Fibroblast of lung (primary cell): Measurements from ENCODE around the gene PHF20. TPM values are rescaled to one million over a fixed set of nuclear protein-coding genes. Genes with fewer than 3 reads are reported as not detected.
A peak's percentile ranks its signal among the peaks of the same experiment; 100 is the strongest.

Source experiments
- DNase-seq, 2 donors: peaks; one replicate each; pipeline versions ENCODE4 v3.0.0 to v3.0.0-alpha.2; 2010; ENCODE audit warnings: low read depth in 2 of 2
- H2AFZ ChIP-seq: 2 replicates; pipeline ENCODE4 v1.5.1; 2012; ENCODE audit warnings: low read length, control low read depth, inconsistent platforms
- H3K27ac ChIP-seq: 2 replicates; pipeline ENCODE4 v1.5.1; 2011; ENCODE audit warnings: low read length, control low read depth; ENCODE audit not compliant: insufficient read depth
- H3K27me3 ChIP-seq: 2 replicates; pipeline ENCODE4 v1.5.1; 2011; ENCODE audit warnings: mild to moderate bottlenecking, low read length; ENCODE audit not compliant: control insufficient read depth, insufficient read depth
- H3K36me3 ChIP-seq: 2 replicates; pipeline ENCODE4 v1.5.1; 2011; ENCODE audit warnings: low read length; ENCODE audit not compliant: control insufficient read depth, insufficient read depth
- H3K4me1 ChIP-seq: 2 replicates; pipeline ENCODE4 v1.5.1; 2011; ENCODE audit warnings: low read length; ENCODE audit not compliant: control insufficient read depth, insufficient read depth; ENCODE audit errors: extremely low read depth
- H3K4me2 ChIP-seq: 2 replicates; pipeline ENCODE4 v1.5.1; 2011; ENCODE audit warnings: low read length, control low read depth; ENCODE audit not compliant: insufficient read depth; ENCODE audit errors: extremely low read depth
- H3K4me3 ChIP-seq, 4 experiments: fragments of 200-600 bp in 1 of 4; sonication (generic) in 1 of 4; replicated peaks in 1 of 4; 2 replicates each; pipeline ENCODE4 v1.5.1; 2011 to 2016; ENCODE audit warnings: low read length in 4 of 4, low read depth in 3 of 4, mild to moderate bottlenecking in 3 of 4, control low read depth in 2 of 4, inconsistent platforms in 1 of 4, mixed read lengths in 1 of 4; ENCODE audit not compliant: insufficient read depth in 1 of 4; ENCODE audit errors: control extremely low read depth in 1 of 4
- H3K79me2 ChIP-seq: 2 replicates; pipeline ENCODE4 v1.5.1; 2012; ENCODE audit warnings: mild to moderate bottlenecking, low read length, inconsistent platforms; ENCODE audit not compliant: control insufficient read depth, insufficient read depth
- H3K9ac ChIP-seq: 2 replicates; pipeline ENCODE4 v1.5.1; 2011; ENCODE audit warnings: mild to moderate bottlenecking, low read length, control low read depth; ENCODE audit not compliant: insufficient read depth
- H3K9me3 ChIP-seq: 2 replicates; pipeline ENCODE4 v1.5.1; 2012; ENCODE audit warnings: low read depth, low read length; ENCODE audit not compliant: control insufficient read depth, insufficient read depth
- H4K20me1 ChIP-seq: 2 replicates; pipeline ENCODE4 v1.5.1; 2011; ENCODE audit warnings: low read length; ENCODE audit not compliant: control insufficient read depth, insufficient read depth; ENCODE audit errors: extremely low read depth
- CTCF ChIP-seq, 2 donors: IDR thresholded peaks in 1 of 2; conservative IDR thresholded peaks in 1 of 2; 1 replicate in 1 of 2; 2 replicates in 1 of 2; pipeline ENCODE4 v1.5.1; 2011 to 2012; ENCODE audit warnings: low read length in 2 of 2, control low read depth in 1 of 2, inconsistent platforms in 1 of 2, low read depth in 1 of 2, mild to moderate bottlenecking in 1 of 2
- EZH2 ChIP-seq: IDR thresholded peaks from 2 replicates; pipeline ENCODE4 v1.5.1; 2012; ENCODE audit warnings: low read length, control low read depth, mild to moderate bottlenecking; ENCODE audit errors: missing control alignments
- polyA plus RNA-seq, 2 donors: library from polyadenylated mRNA; depleted of rRNA in 1 of 2; stranded (reverse) in 1 of 2; unstranded in 1 of 2; fragments of >200 nt; gene quantifications; 2 replicates each; pipeline ENCODE4 v1.2.1, GENCODE V29; 2011 to 2012; ENCODE audit warnings: missing spikeins in 1 of 2
- total RNA-seq: library from RNA; depleted of rRNA; stranded (reverse); fragments of >200 nt; gene quantifications from 2 replicates; pipeline ENCODE4 v1.2.1, GENCODE V29; 2014

Gene PHF20
- total and polyA plus RNA-seq, 2 donors (not counting 1 experiment from before 2014, with no cell fraction given): 31.4 to 40.1 TPM

GRCh38 chr20:35941620-35942019 lies 169.8 kb downstream of the PHF20 start:
- Histone ChIP-seq H3K36me3 (peaks cover 7% of the 10 kb centered on the region), H3K4me3 (no peak overlapping the region), H3K9ac (no peak overlapping the region), H3K27me3 (no peaks in the 10 kb centered on the region), H3K4me1 (no peaks in the 10 kb centered on the region), H3K9me3 (no peaks in the 10 kb centered on the region), H3K27ac (no peak overlapping the region), H4K20me1 (no peaks in the 10 kb centered on the region), H3K79me2 (no peaks in the 10 kb centered on the region), H2AFZ (no peak overlapping the region), H3K4me2 (no peak overlapping the region)
- DNase-seq: no peak
- TF ChIP-seq EZH2 (no peak), CTCF (conservative IDR thresholded peaks at IDR 0.05 in 1 of 2, IDR thresholded peaks at IDR 0.05 in 1 of 2; ENCODE audit: low read depth in 1 of 2, low read length in 2 of 2) (no peak)

- no peak for TF ChIP-seq CTCF (conservative IDR thresholded peaks at IDR 0.05 in 1 of 2, IDR thresholded peaks at IDR 0.05 in 1 of 2; ENCODE audit: low read depth in 1 of 2, low read length in 2 of 2)
- TF ChIP-seq EZH2: no peak
Observed at GRCh38 chr20:35942243-35942642, 170.4 kb downstream of the PHF20 start.

GRCh38 chr20:35947489-35947888 lies 175.7 kb downstream of the PHF20 start:
- H3K4me1 ChIP-seq: peaks cover 2% of the 10 kb centered on the region
- peak; percentile 10 to 17 for DNase-seq
- H3K9ac ChIP-seq: no peak overlapping the region
- peaks cover 8% of the 10 kb centered on the region for H3K79me2 ChIP-seq
- H2AFZ ChIP-seq: no peak overlapping the region
- no peak overlapping the region for H3K4me3 ChIP-seq
- H3K4me2 ChIP-seq: no peak overlapping the region
- no peak overlapping the region for H3K27ac ChIP-seq
- H4K20me1 ChIP-seq: no peaks in the 10 kb centered on the region
- no peak for TF ChIP-seq EZH2
- peak in 1 of 2 donors; percentile 20 for TF ChIP-seq CTCF (conservative IDR thresholded peaks at IDR 0.05 in 1 of 2, IDR thresholded peaks at IDR 0.05 in 1 of 2; ENCODE audit: low read depth in 1 of 2, low read length in 2 of 2)
- peaks cover 1% of the 10 kb centered on the region for H3K36me3 ChIP-seq
- H3K9me3 ChIP-seq: no peaks in the 10 kb centered on the region
- no peaks in the 10 kb centered on the region for H3K27me3 ChIP-seq

More at GRCh38 chr20:35942243-35942642, 170.4 kb downstream of the PHF20 start:
- Histone ChIP-seq H3K36me3 (peaks cover 7% of the 10 kb centered on the region), H3K4me1 (no peaks in the 10 kb centered on the region), H2AFZ (no peak overlapping the region), H3K4me3 (no peak overlapping the region), H3K27ac (no peak overlapping the region), H3K9me3 (no peaks in the 10 kb centered on the region), H3K9ac (no peak overlapping the region), H3K79me2 (no peaks in the 10 kb centered on the region), H3K4me2 (no peak overlapping the region), H4K20me1 (no peaks in the 10 kb centered on the region), H3K27me3 (no peaks in the 10 kb centered on the region)
- DNase-seq: no peak
